NCI-H774 (cell line): Measurements from ENCODE around the gene DHX29.

Source experiments
- DNase-seq: peaks from one replicate; lab custom pipeline; 2025; lab: John Stamatoyannopoulos, UW

DHX29 gene

DNA sequence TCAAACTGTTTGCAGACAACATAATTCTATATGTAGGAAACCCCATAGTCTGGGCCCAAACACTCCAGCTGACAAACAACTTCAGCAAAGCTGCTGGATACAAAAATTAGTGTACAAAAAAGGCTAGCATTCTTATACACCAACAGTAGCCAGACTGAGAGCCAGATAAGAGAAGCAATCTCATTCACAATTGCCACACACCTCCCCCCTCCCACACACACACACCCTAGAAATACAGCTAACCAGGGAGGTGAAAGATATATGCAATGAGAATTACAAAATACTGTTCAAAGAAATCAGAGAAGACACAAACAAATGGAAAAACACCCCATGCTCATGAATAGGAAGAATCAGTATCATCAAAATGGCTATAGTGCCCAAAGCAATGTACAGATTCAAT, 9.3 kb upstream of the DHX29 start:
- DNase-seq, result no peak

DNA sequence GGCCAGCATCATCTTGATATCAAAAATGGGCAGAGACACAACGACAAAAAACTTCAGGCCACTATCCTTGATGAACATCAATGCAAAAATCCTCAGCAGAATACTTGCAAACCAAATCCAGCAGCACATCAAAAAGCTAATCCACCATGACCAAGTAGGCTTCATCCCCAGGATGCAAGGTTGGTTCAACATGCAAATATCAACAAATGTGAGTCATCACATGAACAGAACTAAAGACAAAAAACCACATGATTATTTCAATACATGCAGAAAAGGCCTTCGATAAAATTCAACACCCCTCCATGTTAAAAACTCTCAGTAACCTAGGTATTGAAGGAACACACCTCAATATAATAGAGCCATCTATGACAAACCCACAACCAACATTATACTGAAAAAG, 8.8 kb upstream of the DHX29 start:
- DNase-seq, result no peak

GRCh38 chr5:55313870-55314617, 6.5 kb upstream of the DHX29 start:
- no peak for DNase-seq

DNA sequence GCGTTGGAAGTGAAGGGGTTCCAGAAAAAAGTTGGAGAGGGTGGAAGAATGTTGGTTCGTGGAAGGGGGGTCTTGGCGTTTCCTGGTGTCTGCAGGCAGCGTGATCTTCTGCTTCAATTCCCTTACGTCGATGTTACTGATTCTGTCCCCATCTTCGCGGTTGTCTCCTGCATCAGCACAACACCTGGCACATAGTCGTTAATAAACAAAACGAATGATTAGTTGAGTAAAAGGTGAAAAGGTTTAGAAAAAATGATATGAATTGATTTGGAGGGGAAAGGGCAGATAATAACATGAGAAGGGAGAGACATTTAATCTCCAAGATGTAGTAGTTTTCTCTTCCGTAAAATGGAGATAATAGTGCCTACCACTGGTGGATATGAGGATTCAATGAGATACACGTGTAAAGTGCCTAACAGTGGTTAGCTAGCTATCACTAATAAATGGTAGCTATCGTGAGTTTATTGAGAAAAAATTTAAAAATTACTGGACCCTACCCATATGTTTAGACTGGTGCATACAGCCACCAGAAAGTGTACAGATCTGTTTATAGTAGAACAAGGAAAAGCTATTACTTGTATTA, 851 bp upstream of the DHX29 start:
- peak; percentile 40 for DNase-seq

DNA sequence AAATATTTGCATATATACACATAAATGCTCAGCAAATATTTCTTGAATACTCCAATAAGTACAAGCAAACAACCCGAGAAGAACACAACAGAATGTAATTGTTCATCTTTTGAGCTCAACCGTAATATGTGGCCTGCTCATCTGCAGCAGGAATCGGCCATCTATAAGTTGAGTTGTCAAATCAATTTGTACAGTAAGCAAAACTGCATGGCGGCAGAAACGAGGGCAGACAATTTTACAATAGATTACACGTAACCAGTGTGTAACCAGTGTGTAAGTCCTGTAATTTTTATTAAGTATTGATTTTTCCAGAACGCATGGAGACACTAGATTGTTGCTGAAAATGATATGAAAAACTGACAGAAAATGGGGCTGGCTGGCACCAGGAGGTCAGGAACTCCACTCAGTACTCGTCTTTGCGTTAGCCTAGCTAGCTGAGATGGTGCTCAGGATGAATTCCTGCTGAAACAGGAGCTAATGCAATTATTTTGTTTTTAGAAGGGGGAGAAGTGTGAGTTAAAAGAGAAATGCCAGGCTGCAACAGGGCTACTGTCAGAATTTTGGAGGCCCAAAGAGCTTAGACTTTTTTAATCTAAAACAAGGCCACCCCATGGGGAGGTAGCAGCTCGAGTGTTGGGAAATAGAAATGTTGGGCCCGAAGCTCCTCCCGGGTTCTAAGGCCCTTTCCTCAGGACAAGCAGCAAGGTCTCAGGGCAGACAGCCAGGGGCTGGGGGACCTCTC, 682 bp downstream of the DHX29 start:
- DNase-seq, result no peak

- DNase-seq, result no peak
Measured at GRCh38 chr5:55305345-55305744, 2.1 kb downstream of the DHX29 start.

DNA sequence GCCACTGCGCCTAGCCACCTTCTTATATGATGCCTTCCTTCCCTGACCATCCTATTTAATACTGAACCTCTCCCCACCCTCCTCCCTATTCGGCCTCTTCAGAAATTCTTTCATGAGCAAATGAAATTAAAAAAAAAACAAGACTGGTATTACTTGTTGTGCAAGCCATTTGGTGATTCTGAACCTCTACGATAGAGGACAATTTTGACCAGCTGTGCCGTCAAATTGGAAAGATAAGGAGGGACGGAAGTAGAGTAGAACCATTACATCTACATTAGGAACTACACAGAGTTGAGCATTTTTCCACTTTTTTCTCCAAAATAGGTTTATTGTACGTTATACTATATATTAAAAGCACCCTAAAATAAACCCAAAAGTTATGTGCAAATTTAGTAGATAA, 2.9 kb downstream of the DHX29 start:
- DNase-seq, result no peak

DNA sequence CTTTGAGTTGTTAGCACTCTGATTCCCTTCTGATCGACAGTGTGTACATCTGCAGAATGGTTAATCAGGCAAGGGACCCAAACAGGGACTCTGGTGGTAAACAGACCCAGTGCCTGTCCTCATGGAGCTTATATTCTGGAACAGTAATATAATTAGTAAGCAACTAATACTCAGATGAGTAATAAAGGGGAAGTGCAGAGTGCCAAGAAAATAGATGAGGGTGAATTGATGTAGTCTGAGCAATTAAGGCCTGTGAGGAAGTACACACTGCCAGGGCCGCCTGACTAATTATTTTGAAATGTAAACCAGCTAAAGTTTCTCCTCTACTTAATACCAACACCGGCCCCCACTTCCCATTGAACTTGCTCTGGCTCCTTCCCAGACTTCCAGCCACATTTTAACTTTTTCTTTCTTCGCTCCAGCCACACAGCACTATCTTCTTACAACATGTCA, 4.2 kb downstream of the DHX29 start:
- no peak for DNase-seq

- DNase-seq, result no peak
Measured at GRCh38 chr5:55300890-55301289, 6.6 kb downstream of the DHX29 start.

GRCh38 chr5:55294935-55295334, 12.6 kb downstream of the DHX29 start:
- DNase-seq, result no peak

- no peak for DNase-seq
Measured at GRCh38 chr5:55290991-55291390, 16.5 kb downstream of the DHX29 start.

DNA sequence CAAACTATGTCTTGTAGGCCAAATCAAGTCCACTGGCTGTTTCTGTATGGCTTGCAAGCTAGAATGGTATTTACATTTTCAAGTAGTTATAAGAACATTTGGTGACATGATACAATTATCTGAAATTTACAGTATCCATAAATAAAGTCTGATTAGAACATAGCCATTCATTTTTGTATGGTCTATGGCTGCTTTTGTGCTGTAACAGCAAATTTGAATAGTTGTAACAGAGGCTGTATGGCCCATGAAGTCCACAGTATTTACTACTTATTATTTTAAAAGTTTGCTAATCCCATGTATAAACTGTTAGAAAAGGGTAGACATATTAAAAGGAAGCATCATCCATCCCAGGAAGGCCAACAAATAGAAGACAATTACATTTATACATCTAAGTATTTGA, 17.7 kb downstream of the DHX29 start:
- DNase-seq, result no peak

DNA sequence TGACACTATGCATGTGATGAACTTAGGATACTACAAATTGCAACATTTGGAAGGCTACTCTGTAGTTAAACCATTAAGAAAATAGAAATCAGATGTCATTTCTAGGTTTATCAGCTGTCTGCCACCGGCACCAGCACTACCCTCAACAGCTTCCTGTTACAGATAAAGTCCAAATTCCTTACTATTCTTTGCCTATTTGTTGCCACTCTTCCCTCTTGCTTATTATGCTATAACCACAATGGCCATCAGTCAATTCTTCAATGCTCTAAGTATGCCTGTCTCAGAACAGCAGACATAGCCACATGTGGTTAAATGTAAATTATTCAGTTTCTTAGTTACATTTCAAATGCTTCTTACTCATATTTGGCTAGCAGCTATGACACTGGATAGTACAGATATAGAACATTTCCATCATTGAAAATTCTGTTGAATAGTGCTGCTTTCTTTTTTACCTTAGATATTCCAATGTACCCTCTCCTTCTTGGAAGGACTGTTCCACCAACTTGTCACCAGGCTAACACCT, 21.0 kb downstream of the DHX29 start:
- no peak for DNase-seq

GRCh38 chr5:55278778-55279177, 28.7 kb downstream of the DHX29 start:
- no peak for DNase-seq

GRCh38 chr5:55276771-55277170, 30.7 kb downstream of the DHX29 start:
- DNase-seq, result no peak

DNA sequence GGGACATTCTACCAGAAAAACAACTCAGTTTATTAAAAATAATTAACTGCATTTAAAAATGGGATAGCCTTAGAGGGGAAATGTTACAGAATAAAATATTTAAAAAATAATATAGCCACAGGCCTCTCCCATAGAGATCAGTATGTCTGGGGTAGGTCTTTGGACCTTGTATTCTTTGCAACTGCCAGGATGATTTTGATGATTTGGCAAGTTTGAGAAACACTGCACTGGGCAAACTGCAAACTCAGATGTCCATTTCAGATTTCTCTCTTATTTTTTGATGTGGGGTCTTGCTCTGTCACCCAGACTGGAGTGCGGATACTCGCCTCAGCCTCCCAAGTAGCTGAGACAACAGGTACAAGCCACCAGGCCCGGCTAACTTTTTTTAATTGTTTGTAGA, 49.2 kb downstream of the DHX29 start:
- DNase-seq, result no peak

GRCh38 chr5:55254802-55255201, 52.7 kb downstream of the DHX29 start:
- DNase-seq, result no peak

- DNase-seq, result no peak
Measured at GRCh38 chr5:55250064-55250463, 57.4 kb downstream of the DHX29 start.

DNA sequence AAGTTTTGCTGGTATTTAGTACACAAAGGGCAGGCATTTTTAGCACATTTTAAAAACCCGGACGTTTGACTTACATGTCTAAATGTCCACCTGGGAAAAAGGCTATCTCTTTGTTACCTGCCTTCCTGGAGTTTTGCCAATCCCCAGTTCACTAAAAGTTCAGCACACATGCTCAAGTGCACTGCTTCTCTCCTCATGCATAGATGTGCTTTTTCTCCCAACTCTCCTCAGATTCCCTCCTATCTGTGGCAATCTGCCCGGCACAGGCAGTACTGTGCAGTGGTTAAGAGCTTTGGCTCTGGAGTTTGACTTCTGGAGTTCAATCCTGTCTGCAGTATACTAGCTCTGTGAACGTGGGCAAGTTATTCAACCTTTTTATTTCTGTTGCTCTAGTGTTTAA, 65.7 kb downstream of the DHX29 start:
- DNase-seq, result peak; percentile 31

DNA sequence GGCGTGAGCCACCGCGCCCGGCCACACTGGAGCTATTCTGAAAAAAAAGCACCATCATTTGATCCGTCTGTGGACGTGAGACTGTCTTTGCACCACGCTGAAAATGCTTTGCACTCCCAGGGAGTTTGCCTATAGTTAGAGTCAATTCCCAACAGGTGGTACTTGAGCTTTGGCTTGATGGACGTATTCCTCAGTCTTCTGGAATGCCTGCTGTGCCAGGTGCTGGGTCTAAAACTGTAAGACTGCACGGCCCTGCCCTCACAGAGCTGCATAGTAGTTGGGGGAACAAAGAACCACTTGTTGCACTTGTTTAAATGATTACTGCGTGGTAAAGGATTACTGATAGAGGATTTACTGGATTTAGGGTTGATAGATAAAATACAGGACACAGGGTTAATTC, 70.7 kb downstream of the DHX29 start:
- DNase-seq, result no peak

DNA sequence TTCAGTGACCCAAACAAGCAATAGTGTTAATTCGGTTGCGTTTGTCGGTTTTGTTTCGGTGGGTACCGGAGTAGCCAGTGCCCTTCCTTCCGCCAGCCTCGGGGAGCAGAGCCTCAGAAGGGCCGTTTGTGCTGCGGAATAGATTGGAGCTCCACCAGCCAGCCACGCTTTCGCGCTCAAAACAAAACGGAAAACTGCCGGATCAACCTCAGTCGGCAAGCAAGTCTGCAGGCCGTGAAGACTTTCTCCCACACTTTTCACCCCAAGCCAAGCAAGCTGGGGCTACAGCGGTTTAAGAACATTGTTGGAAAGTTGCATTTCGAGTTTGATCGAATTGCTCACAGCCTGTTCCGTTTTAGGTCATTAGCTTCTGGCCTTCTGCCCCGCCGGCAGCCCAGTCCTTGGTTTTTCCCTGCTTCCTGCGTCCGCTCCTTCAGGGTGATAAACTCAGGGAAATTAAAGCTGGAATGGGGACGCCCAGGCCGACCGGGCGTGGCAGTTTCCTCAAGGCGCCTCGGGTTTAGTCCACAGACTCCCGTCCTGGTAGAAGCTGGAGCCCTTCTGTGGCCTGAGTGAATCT, 73.3 kb downstream of the DHX29 start:
- peak; percentile 18 for DNase-seq
